Right kidney (tissue), 1 donor: ENCODE data around the gene AHDC1.

ENCODE experiments used
- DNase-seq: peaks from one replicate; pipeline ENCODE4 v3.0.0-alpha.2; 2016

Gene AHDC1

DNA sequence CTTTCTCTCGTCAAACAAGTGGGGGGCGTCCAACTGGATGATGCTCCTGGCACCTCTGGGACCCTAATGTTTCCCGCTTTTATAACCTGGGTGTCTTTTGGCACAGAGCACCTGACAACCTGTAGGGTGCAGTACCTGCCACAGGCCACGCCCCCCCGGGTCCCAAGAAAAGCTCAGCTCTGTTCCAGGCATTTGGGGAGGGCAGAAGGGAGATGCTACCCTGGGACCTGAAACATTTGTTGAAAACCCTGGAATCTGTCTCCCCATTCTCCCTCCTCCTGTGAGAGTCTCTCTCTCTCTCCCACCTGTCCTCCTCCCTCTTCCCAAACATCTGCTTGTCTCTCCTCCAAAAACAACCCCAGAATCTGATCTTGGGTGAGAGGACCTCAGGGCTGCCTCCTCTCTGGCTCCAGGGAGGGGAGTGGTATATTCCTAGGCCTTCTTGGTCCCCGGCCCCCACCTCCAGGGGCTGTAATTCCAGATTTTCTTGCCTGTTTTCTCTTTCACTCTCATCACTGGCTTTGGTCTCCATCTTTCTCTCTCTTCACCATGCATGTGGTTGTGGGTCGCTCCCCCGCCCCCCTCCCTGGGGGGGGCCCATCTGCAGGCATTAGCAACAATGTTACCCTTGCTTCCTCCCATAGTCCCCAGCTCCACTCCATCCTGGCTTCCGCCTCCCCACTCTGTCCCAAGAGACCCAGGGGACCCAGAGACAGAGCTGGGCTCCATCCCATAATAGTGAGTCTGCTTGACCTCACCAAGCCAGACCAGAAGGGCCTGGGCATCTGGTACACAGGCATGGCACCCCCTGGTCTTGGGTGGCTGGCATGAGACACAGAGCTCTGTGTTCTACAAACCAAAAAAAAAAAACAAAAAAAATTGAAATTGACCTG, 4.1 kb downstream of the AHDC1 start:
- DNase-seq: no peak

DNA sequence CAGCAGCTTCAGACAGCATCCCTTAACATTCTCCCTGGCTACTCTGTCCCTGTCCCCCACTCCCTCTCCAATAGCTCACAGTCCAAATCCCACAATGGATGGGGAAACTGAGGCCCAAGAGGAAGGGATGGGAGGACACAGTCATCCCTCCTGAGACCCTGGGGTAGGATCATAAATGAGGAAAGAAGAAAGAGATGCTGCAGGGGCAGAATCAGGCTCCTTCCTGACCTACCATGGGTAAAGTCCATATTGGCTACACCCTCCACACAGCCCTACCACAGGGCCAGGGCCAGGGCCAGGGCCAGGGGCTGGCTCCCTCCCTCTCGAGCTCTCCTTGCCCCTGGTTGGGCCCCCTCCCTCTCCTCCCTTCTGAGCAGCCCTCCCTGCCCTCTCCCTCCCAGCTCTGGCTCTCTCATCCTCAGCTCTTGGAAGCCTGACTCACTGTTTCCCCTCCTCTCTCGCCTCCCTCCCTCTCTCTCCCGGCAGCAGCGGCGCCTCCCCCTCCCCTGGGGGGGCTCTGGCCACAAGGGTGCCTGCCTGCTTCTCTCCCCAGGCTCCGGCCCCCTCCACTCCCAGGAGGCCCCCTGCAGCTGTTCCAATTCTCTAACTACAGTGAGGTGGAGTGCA, 4.9 kb downstream of the AHDC1 start:
- peak; percentile 36 for DNase-seq

DNA sequence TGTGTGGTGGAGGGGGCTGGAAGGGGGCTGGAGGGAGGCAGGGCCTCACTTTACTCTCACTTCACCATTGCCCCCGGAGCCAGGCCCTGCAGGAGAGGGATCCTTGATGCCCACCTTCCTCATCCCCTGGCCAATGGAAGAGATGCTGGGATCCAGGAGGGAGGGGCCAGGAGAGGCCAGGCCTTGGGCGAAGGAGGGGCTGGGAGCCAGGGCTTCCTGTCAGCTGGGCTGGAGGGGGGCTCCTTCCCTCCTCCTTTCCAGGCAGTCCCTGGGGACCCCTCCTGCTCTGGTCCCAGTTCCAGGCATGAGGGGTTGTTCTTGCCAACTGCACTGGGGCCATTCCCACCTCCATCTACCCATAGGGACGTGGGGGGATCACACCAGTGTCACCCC, 5.7 kb downstream of the AHDC1 start:
- DNase-seq: no peak

DNA sequence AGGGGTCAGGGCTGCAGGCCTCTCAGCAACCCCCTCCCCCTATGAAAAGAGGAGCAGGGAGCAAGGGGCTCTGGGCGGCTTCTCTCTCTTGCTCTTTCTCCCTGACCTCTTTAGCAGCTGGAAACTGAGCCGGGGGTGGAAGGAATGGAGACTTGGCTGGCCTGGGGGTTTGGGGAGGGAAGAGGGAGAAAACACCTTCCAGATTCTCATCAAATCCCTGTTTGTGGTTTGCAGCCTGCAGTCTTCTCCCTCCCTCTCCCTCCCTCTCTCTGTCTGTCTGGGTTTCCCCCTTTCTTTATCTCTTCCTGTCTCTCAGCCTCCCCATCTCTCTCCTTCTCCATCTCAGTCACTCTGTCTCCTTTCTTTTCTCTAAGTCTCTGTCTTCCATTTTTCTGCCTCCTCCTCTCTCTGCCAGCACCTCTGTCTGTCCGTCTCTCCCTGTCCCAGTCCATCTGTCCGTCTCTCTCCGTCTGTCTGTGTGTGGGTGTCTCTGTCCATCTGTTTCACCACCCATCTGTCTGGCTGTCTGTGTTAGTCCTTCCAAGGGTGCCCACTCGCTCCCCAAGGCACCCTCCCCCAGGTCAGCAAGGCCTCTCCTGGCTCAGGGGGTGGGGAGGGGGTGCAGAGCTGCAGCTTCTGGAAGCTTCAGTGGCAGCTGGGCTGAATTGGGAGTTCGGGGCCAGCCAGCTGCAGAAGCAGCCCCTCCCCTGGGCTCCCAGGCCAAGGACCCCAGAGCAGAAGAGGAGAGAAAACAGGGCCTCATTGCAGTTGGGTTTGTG, 6.2 kb downstream of the AHDC1 start:
- DNase-seq: no peak

DNA sequence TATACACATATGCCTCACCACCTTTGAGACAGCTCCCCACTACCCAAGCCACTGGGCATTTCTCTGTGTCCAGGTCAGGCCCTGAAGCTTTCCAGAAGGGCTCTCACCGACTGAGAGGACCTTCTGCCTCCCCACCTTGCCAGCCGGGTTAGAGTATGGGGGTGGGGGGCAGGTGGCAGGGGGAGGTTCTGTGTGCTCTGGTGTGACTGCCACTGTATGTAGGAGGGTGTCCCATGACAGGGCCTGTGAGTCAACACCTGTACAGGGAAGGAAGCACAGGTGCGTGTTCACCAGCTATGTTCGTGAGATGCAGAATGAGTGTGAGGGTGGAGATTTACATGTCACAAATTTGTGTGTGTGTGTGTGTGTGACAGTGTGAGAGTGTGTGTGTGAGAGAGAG, 7.0 kb downstream of the AHDC1 start:
- DNase-seq: no peak

DNA sequence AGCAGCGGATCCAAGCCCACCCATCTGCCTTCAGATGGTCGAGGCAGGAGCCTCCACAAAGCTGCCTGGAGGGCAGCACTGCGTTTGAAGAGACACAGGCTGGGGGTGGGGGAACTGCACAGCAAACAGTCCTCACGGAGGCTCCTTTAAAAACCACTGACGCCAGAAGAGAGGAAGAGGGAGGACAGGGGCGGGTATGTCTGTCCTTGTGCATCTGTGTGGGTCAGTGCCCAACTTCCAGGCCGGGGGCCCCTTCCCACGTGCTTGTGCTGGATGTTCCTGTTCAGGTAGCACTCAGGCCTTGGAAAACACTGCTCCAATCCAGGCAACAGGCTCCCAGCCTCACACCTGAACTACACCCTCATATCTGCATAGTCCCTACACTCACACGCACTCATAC, 7.7 kb downstream of the AHDC1 start:
- no peak for DNase-seq

DNA sequence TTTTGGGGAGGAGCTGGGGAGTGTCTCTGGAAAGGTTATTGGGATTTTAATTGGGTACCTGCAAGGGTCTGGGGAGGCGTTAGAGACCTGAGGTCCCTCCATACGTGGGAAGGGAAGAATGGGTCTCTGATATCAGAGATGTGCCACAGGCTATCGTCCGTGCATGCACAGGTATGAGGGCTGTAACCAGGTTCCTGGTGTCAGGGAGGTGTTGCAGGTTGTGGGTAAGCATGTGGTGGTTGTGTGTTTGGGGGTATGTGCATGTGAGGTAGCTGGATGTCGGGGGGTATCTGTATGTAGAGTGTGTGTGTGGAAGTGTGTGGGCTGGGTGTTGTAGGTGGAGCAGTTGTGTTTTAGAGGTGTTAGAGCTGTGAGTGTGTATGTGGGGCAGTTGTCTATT, 8.3 kb downstream of the AHDC1 start:
- DNase-seq: no peak

DNA sequence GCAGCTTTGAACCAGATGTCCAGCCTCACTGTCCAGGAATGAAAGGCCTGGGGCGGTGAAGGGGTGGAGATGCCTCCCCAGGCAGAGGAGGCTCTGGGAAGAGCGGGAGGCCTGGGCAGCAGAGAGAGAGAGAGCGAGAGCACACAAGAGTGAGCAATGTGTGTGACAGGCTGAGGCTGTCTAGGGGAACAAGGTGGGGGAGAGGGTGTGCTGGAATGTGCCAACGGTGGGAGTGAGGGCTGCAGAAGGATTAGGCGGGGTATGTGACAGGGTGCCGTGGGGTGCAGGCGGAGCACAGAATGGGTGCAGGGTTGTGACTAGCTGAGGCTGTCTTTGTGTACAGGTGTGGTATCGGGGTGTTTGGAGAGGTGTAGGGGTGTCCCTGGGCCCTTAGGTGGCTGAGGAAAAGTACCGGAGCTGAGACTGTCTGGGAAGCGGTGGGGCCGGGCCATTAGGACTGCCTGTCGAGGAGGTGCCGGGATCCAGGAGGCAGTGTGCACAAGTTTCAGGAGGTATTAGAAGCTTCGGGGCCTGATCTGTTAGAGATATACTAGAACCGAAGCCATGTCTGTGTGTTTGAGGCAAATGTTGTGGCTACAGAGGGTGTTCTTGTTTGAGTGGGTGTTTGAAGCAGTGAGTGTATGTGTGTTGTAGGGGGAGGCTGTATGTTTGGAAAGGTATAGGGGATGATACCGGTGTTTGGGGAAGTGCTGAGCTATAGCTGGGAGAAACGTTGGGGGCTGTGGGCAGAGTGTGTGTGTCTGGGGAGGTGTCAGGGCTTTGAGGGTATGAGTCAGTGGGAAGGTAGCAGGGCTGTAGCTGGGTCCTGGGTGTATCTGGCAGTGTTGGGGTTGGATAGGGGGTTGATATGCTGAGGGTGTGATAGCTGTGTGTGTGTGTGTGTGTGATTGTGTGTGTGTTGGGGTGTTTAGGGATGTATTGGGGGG, 9.1 kb downstream of the AHDC1 start:
- peak; percentile 39 for DNase-seq

DNA sequence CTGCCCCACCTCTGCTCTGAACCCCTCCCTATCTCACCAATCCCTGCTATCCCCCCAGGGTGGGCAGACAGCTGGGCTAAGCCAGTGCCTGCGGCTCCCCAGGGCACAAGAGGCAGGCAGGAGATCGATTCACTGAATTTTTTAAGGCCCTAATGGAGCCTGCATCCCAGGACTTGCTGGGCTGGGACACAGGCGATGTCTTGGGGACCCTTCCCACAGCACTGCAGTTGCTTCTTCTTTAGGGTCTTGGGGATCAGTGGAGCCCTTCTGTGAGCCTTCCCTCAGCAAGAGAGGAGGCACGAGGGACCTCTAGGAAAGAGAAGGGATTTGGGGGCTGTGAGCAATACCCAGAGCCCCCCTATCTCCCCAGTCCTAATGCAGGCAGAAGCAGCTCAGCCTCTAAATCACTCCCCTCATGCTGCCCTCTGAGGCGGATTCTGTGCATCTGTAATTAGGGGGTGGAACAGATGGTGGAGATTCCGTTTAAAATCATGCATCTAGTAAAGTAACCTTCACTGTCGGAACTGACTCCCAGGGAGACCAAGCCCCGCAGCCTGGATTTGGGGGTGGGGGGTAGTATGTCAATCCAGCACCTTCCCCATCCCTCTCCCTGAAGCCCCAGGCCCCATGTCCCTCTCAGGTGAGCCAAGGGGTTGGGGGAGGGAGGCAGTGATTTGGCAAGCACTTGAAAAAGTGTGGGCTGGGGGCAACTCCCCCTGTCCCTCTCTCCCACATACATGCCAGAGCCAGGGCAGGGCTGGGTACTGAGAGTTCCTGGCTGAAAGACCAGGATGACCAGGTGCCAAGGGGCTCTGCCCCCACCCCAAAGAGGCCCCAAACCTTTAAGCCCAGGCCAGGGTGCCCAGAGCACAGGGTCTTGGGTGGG, 10.0 kb downstream of the AHDC1 start:
- no peak for DNase-seq

DNA sequence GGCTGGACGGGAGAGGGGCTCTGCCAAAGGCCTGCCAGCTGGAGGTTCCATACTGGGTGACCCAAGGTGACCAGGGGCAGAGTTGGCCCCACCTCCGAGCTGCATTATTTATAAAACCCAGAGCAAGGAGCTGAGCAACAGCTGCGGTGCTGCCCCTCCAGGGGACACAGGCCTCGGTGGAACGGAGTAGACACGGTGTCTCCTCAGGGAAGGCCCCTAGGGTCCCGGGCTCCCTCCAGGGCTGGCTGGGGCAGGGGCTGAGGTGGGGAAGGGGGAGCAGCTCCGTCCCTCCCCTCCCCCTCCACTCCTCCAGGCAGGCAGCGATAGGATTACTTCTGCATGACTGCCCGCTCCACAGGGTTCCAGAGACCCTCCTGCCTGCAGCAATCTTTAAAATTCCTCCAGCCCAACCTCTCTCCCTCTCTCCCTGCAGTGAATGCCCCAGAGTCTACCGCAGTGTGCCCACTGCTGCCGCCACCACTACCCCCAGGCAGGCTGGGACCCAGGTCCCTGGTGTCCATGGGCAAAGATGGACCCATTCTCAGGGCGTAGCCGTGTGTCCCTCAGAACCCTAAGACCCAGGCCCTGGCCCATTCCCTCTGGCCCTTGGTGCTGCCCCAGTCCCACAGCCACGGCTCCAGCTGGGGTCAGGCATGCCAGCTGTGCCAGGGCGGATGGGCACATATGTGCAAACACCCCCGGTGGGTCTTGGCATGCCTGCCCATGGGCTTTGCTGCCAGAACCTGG, 10.8 kb downstream of the AHDC1 start:
- DNase-seq: no peak

DNA sequence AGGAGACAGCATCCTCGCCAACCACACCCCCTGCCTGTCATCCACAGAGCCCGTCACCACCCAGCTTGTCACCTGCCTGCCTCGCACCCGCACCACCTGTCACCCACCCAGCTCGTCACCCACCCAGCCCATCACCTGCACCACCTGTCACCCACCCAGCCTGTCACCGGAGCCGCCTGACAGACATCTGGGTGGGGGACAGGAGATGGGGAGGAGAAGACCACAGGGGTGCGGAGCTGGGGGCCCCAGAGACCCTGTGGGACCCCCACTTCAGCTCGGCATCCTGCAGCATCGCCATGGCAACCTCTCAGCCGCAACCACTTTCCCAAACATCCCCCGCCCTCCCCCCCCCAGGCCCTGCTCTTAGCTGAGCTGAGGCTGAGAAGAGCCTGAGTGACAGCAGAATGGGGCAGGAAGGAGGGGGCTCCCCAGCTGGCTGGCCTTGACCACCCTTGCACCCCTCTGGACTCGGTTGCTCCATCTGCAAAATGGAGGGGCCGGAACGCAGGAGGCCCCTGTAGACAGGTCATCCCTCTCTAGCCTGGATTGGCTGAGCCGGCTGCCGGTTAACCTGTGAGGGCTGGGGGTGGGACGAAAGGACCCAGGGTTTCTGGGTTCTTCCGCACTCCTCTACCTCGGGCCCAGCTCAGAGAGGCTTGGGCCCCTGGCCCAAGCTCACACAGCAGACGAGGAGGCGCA, 11.6 kb downstream of the AHDC1 start:
- DNase-seq: no peak

DNA sequence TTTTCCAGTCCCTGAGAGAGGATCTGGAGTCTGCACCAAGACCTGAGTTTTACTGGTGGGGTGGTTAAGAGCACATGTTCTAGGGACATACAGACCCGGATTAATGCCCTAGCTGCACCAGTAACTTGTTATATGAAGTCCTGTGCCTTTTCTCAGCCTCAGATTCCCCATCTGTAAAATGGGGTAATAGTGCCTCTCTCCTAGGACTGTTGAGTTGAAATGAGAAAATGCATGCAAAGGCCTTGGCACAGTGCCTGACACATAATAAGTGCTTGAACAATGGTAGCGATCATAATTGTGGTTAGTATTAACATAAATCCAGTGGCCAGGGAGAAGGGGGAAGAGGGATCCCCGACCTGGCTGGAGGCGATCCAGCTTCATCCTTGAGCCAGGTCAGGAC, 12.3 kb downstream of the AHDC1 start:
- no peak for DNase-seq

DNA sequence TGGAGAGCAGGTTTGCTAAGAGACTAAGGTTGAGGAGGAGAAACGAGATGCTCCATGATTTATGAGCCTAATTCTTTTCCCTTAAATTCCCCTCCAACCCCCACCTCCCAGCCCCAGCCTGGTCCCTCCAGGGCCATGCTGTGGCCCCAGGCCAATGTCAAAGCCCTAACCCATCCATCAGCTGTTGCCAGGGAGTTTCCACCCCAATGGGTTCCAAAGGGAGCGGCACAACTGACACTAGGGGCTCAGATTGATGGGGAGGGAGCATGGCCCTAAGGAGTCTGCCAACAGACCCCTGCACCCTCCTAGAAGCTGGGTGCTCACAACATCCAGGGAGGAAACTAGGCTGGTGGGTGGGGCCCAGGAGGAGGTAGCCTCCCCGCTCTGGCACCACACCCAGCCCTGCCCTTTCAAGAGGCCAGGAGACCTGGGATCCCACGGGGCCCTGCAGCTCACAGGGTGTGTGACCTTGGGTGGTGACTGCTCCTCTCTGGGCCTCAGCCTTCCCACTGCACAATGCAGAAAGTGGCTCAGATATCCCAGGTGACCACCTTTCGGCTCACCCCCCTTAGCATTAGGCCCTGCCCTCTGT, 12.9 kb downstream of the AHDC1 start:
- no peak for DNase-seq

DNA sequence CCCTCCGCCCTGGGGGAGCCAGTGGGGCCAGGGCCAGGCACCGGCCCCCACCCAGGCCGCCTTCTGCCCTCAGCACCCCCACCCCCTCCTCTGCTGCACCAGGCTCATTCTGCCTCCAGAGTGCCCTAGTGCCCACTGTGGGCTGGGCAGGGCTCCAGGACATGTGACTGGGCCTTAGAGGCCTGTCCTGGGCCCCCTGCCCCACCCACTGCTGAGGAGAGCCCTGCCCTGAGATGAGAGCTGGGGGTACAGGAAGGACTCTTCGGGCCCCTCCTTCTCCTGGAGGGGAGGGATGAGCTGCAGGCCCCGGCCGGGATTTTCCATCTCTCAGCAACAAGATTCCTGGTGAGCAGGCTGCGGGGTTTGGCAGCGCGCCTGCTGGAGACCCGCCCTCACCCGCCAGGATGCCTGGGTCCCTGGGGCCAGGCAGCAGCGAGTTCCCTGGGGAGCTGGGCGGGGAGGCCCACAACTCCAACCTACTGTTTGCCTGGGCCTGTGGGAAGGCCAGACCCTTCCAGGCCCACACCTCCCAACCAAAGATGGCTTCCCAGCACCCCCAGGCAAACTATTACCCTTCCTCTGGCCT, 14.0 kb downstream of the AHDC1 start:
- no peak for DNase-seq

DNA sequence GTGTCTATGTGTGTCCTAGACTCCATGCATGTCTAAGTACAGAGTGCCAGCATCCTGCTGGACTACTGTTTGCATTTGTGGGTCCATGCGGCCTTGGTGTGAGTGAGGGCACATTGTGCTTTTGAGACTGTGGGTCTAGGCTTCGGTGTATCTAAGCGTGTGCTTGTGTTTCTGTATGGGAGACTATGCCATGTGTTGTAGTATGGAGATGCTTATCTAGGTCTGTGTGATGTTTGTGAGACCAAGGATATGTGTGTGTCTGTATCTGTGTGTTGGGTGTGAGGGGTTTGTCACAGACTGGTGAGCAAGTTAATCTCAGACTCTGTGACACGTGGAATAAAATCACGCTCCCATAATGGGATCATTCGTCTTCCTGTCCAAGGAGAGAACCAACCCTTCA, 14.5 kb downstream of the AHDC1 start:
- no peak for DNase-seq

DNA sequence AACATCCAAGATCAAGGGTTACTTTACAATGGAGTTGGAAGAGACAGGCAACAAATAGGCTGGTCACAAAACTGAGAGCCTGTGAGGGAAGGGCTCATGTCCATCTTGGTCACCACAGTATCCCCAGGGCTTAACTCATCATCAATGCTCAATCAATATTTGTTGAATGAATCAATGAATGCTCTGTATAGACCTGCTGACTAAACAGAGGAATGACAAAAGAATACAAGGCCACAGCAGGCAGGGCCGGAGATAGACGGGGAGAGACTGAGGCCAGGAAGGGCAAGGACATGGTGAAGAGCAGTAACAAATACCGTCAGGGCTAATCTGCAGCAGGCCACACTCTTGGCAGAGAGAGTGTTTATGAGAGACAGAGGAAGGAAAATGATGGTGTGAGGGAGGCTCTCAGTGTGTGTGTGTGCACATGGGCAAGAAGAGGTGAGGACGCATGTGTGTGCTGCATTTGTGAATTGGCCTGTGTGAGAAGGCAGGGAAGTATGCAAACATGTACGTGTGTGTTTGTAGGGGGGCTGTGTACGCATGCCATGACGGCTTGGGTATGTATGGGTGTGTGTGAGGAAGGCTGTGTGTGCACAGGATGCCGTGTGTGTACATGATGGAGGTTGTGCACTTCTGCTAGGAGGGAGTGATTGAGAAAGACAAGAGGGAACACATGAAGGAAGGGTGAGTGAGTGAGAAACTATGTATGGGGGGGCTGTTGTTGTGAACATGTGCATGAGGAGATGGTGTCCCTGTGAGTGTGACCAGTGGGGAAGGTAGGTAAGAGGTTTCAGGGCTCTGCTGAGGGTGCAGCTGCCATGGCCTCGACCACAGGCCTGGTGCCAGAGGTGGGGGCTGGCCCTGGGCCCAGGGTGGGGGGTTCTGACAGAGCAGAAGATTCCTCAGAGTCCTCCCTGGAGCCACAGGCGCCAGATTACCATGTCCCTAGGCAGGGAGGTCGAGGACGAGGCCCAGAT, 15.4 kb downstream of the AHDC1 start:
- DNase-seq: no peak

DNA sequence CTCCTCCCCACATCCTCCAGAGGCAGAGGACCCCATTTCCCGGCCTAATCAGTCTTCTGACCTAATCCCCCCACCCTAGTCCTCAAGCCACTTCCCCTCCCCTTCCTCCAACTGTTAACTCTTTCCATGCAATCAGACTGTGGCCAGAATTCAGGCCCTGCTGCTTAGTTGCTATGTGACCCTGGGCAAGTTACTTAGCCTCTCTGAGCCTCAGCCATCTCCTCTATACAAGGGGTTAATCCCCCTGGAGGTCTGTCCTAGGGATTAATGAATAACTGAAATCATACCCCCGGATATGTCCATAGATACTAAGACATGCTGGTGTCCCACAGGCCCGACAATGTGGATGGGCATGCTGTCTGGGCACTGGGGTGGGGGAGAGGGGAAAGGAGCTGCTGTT, 18.3 kb downstream of the AHDC1 start:
- DNase-seq: no peak

DNA sequence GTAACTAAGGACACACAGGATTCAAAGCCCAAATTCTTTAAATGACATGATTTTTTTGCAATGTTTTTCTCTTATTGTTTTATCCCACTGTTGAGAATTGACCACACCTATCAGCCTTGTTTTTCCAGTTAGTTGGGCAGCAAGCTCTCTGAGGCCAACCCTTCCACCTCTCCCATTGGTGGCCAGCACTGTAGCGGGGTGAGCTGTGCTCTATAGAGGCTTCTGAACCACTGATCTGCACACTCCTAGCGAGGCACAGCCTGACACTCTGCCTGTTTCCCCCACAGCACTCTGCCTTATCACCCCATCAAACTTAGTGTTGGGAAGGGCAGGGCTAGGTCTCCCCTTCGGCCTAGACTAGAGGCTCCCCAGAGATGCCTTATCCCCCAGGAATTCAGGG, 19.5 kb downstream of the AHDC1 start:
- DNase-seq: no peak
